ENCODE results near the gene RANGRF. TPM values are rescaled to one million over a fixed set of nuclear protein-coding genes. Genes with fewer than 3 reads are reported as not detected.

The RANGRF gene
- total RNA-seq (2014; rRNA removed): 18.0 and 22.8 TPM in 2 replicates
- Bru-seq, nascent RNA: percentile 61 among the genes with signal in this experiment
- percentile 94 among the genes with signal in this experiment for BruChase-seq, experiment 1, labeled RNA remaining after a 6-hour chase
- percentile 80 among the genes with signal in this experiment for BruChase-seq, experiment 2, labeled RNA remaining after a 2-hour chase
- long read RNA-seq, transcript RANGRF-202 (4 exons, 1,074 nt): major isoform, 12 of 43 reads
- long read RNA-seq, transcript RANGRF-201 (5 exons, 1,009 nt): minor isoform, 8 of 43 reads
- long read RNA-seq, partial matches to known transcripts: 6 of 43 reads
- long read RNA-seq, other reads (novel, unspliced or antisense): 9 of 43 reads

- Histone ChIP-seq H3K4me2 (ENCODE audit: low read length) (peak within 1 kb of the TSS; percentile 95), H4K20me1 (ENCODE audit: low read length) (no peaks in the 10 kb centered on the region), H3K4me1 (ENCODE audit: insufficient read depth, low read length) (peaks cover 6% of the 10 kb centered on the region), H2AFZ (ENCODE audit: low read length) (peak within 1 kb of the TSS; percentile 97), H3K9me2 (replicated peaks; ENCODE audit: low read length) (no peaks in the 10 kb centered on the region), H3K27ac (ENCODE audit: low read length) (no peak within 1 kb of the TSS), H3K4me3 (ENCODE audit: low read length) (peak within 1 kb of the TSS; percentile 78), H3K9ac (ENCODE audit: low read length) (peak within 1 kb of the TSS; percentile 72), H3K27me3 (ENCODE audit: low read length) (no peaks in the 10 kb centered on the region), H3K36me3 (ENCODE audit: low read depth, low read length) (no peaks in the 10 kb centered on the region), H3F3A (ENCODE audit: low read length, unreplicated experiment) (no peaks in the 10 kb centered on the region), H3K9me3 (ENCODE audit: low read length) (no peaks in the 10 kb centered on the region), H3K79me2 (ENCODE audit: low read length) (no peaks in the 10 kb centered on the region)
- TF ChIP-seq EZH2 (IDR thresholded peaks at IDR 0.05; ENCODE audit: low read length, unreplicated experiment): no peak
- TF ChIP-seq EZH2phosphoT487 (IDR thresholded peaks at IDR 0.05; ENCODE audit: borderline replicate concordance, low read length): no peak
- no peak for TF ChIP-seq CTCF (conservative IDR thresholded peaks at IDR 0.05; ENCODE audit: low read depth, low read length)
- intact Hi-C loops (cut with micrococcal nuclease): no loop called here
- DNase-seq (peak; percentile 67), ATAC-seq (peak; percentile 84)
- POLR2A ChIA-PET (ENCODE audit: unreplicated experiment): interaction anchor here (0.6 kb wide), 1 partner anchor 12 kb away, joined by 4 read pairs; no protein-coding TSS in a partner anchor
- CTCF ChIA-PET: interaction anchor here (0.5 to 0.9 kb wide), 2 partner anchors 12 to 41 kb away, joined by 3 to 4 read pairs; partner anchors contain the start of gene CTC1
- BruUV-seq (replicated peaks): TSS peak; percentile 73
Measured at GRCh38 chr17:8288336-8289102, at the start of gene RANGRF. RANGRF (plus strand) TSS chr17:8288670; CDS start chr17:8288789, 119 bp downstream.

GRCh38 chr17:8243827-8244226 lies 44.6 kb upstream of the RANGRF start:
- ATAC-seq (no peak), DNase-seq (no peak)
- Histone ChIP-seq H3K36me3 (ENCODE audit: low read depth, low read length) (no peaks in the 10 kb centered on the region; the same call in 1 of the 2 replicates), H4K20me1 (ENCODE audit: low read length) (no peaks in the 10 kb centered on the region), H3K9me2 (replicated peaks; ENCODE audit: low read length) (no peaks in the 10 kb centered on the region), H3K4me2 (ENCODE audit: low read length) (no peak overlapping the region), H3K4me1 (ENCODE audit: insufficient read depth, low read length) (no peaks in the 10 kb centered on the region), H2AFZ (ENCODE audit: low read length) (no peak overlapping the region), H3K9ac (ENCODE audit: low read length) (no peak overlapping the region), H3K27ac (ENCODE audit: low read length) (no peak overlapping the region), H3F3A (ENCODE audit: low read length, unreplicated experiment) (no peaks in the 10 kb centered on the region), H3K79me2 (ENCODE audit: low read length) (peaks cover 22% of the 10 kb centered on the region), H3K4me3 (ENCODE audit: low read length) (no peak overlapping the region), H3K27me3 (ENCODE audit: low read length) (no peaks in the 10 kb centered on the region), H3K9me3 (ENCODE audit: low read length) (no peaks in the 10 kb centered on the region)
- POLR2A ChIA-PET (ENCODE audit: unreplicated experiment): no interaction called here
- intact Hi-C loops (cut with micrococcal nuclease): no loop called here
- no TSS peak for BruUV-seq (replicated peaks)
- CTCF ChIA-PET: no interaction called here
- no peak for TF ChIP-seq EZH2phosphoT487 (IDR thresholded peaks at IDR 0.05; ENCODE audit: borderline replicate concordance, low read length)
- no peak for TF ChIP-seq EZH2 (IDR thresholded peaks at IDR 0.05; ENCODE audit: low read length, unreplicated experiment)
- TF ChIP-seq CTCF (conservative IDR thresholded peaks at IDR 0.05; ENCODE audit: low read depth, low read length): no peak
